ENCODE measurements around the gene BTBD18.

- peak; percentile 18 to 52 (median 27) for TF ChIP-seq CTCF (IDR thresholded peaks at IDR 0.05)
- no peak for TF ChIP-seq POLR2A (IDR thresholded peaks at IDR 0.05)
- TF ChIP-seq EP300 (IDR thresholded peaks at IDR 0.05): no peak
These were observed at the start of gene BTBD18 for GRCh38 chr11:57751676-57752253.
